ENCODE results near the gene FAM120B.

FAM120B gene

GRCh38 chr6:170449835-170450753, 143.5 kb downstream of the FAM120B start:
- Histone ChIP-seq H3K4me1 (ENCODE audit: insufficient read depth, insufficient read length) (peaks cover 6% of the 10 kb centered on the region), H3K9ac (ENCODE audit: insufficient read length, low read depth) (no peak overlapping the region), H3K27me3 (ENCODE audit: insufficient read depth, insufficient read length) (no peaks in the 10 kb centered on the region), H3K9me3 (ENCODE audit: insufficient read depth, low read length) (no peaks in the 10 kb centered on the region), H3K4me3 (ENCODE audit: insufficient read length, low read depth) (no peak overlapping the region), H3K36me3 (ENCODE audit: insufficient read depth, insufficient read length, low read length) (no peaks in the 10 kb centered on the region)
- DNase-seq (ENCODE audit: low read depth, low spot score): no peak
- TF ChIP-seq SUZ12 (IDR thresholded peaks at IDR 0.05; ENCODE audit: extremely low read depth, insufficient read depth, insufficient read length) (no peak), YY1 (IDR thresholded peaks at IDR 0.05; ENCODE audit: insufficient read depth, insufficient read length) (no peak), ZNF274 (IDR thresholded peaks at IDR 0.05; ENCODE audit: low read depth, low read length) (no peak)

- no peak for DNase-seq (ENCODE audit: low read depth, low spot score)
- peaks cover 6% of the 10 kb centered on the region for H3K4me1 ChIP-seq (ENCODE audit: insufficient read depth, insufficient read length)
- H3K27me3 ChIP-seq (ENCODE audit: insufficient read depth, insufficient read length): no peaks in the 10 kb centered on the region
- H3K9ac ChIP-seq (ENCODE audit: insufficient read length, low read depth): no peak overlapping the region
- TF ChIP-seq SUZ12 (IDR thresholded peaks at IDR 0.05; ENCODE audit: extremely low read depth, insufficient read depth, insufficient read length): no peak
- TF ChIP-seq ZNF274 (IDR thresholded peaks at IDR 0.05; ENCODE audit: low read depth, low read length): no peak
- H3K9me3 ChIP-seq (ENCODE audit: insufficient read depth, low read length): no peaks in the 10 kb centered on the region
- no peak overlapping the region for H3K4me3 ChIP-seq (ENCODE audit: insufficient read length, low read depth)
- no peaks in the 10 kb centered on the region for H3K36me3 ChIP-seq (ENCODE audit: insufficient read depth, insufficient read length, low read length)
Observed at GRCh38 chr6:170450916-170451761, 144.6 kb downstream of the FAM120B start.

GRCh38 chr6:170451762-170452651, 145.4 kb downstream of the FAM120B start:
- H3K4me3 ChIP-seq (ENCODE audit: insufficient read length, low read depth): no peak overlapping the region
- no peaks in the 10 kb centered on the region for H3K36me3 ChIP-seq (ENCODE audit: insufficient read depth, insufficient read length, low read length)
- TF ChIP-seq YY1 (IDR thresholded peaks at IDR 0.05; ENCODE audit: insufficient read depth, insufficient read length): no peak
- no peak for TF ChIP-seq ZNF274 (IDR thresholded peaks at IDR 0.05; ENCODE audit: low read depth, low read length)
- TF ChIP-seq SUZ12 (IDR thresholded peaks at IDR 0.05; ENCODE audit: extremely low read depth, insufficient read depth, insufficient read length): no peak
- no peak overlapping the region for H3K9ac ChIP-seq (ENCODE audit: insufficient read length, low read depth)
- peaks cover 6% of the 10 kb centered on the region for H3K4me1 ChIP-seq (ENCODE audit: insufficient read depth, insufficient read length)
- no peaks in the 10 kb centered on the region for H3K27me3 ChIP-seq (ENCODE audit: insufficient read depth, insufficient read length)
- DNase-seq (ENCODE audit: low read depth, low spot score): no peak
- no peaks in the 10 kb centered on the region for H3K9me3 ChIP-seq (ENCODE audit: insufficient read depth, low read length)

- Histone ChIP-seq H3K9ac (ENCODE audit: insufficient read length, low read depth) (no peak overlapping the region), H3K4me3 (ENCODE audit: insufficient read length, low read depth) (no peak overlapping the region), H3K4me1 (ENCODE audit: insufficient read depth, insufficient read length) (peaks cover 6% of the 10 kb centered on the region), H3K36me3 (ENCODE audit: insufficient read depth, insufficient read length, low read length) (no peaks in the 10 kb centered on the region), H3K9me3 (ENCODE audit: insufficient read depth, low read length) (no peaks in the 10 kb centered on the region), H3K27me3 (ENCODE audit: insufficient read depth, insufficient read length) (no peaks in the 10 kb centered on the region)
- no peak for DNase-seq (ENCODE audit: low read depth, low spot score)
- TF ChIP-seq YY1 (IDR thresholded peaks at IDR 0.05; ENCODE audit: insufficient read depth, insufficient read length) (no peak), SUZ12 (IDR thresholded peaks at IDR 0.05; ENCODE audit: extremely low read depth, insufficient read depth, insufficient read length) (no peak), ZNF274 (IDR thresholded peaks at IDR 0.05; ENCODE audit: low read depth, low read length) (no peak)
Observed at GRCh38 chr6:170452767-170453545, 146.4 kb downstream of the FAM120B start.

- TF ChIP-seq SUZ12 (IDR thresholded peaks at IDR 0.05; ENCODE audit: extremely low read depth, insufficient read depth, insufficient read length) (no peak), ZNF274 (IDR thresholded peaks at IDR 0.05; ENCODE audit: low read depth, low read length) (no peak)
- DNase-seq (ENCODE audit: low read depth, low spot score): no peak
- H3K27me3 ChIP-seq (ENCODE audit: insufficient read depth, insufficient read length): no peaks in the 10 kb centered on the region
Observed at GRCh38 chr6:170453586-170454511, 147.3 kb downstream of the FAM120B start.

More at GRCh38 chr6:170453586-170454511, 147.3 kb downstream of the FAM120B start:
- Histone ChIP-seq H3K9ac (ENCODE audit: insufficient read length, low read depth) (no peak overlapping the region), H3K4me3 (ENCODE audit: insufficient read length, low read depth) (no peak overlapping the region), H3K9me3 (ENCODE audit: insufficient read depth, low read length) (no peaks in the 10 kb centered on the region), H3K4me1 (ENCODE audit: insufficient read depth, insufficient read length) (peaks cover 6% of the 10 kb centered on the region), H3K36me3 (ENCODE audit: insufficient read depth, insufficient read length, low read length) (no peaks in the 10 kb centered on the region)
